Endodermal cell (in vitro differentiated cells): ENCODE measurements around the gene GRHL1. TPM values are rescaled to one million over a fixed set of nuclear protein-coding genes. Genes with fewer than 3 reads are reported as not detected.

Source experiments
- DNase-seq: peaks from one replicate; pipeline ENCODE4 v3.0.0-alpha.2; 2017
- H3K27ac ChIP-seq: 2 replicates; pipeline ENCODE4 v1.5.1; 2013; ENCODE audit warnings: mild to moderate bottlenecking, low read depth, low read length, moderate library complexity
- H3K27me3 ChIP-seq: 2 replicates; pipeline ENCODE4 v1.6.1; 2013; ENCODE audit warnings: mild to moderate bottlenecking, low read length, moderate library complexity; ENCODE audit not compliant: insufficient read depth, control insufficient read depth, poor library complexity, severe bottlenecking
- H3K36me3 ChIP-seq: 2 replicates; pipeline ENCODE4 v1.7.0; 2013; ENCODE audit warnings: mild to moderate bottlenecking, low read length, moderate library complexity; ENCODE audit not compliant: control insufficient read depth, insufficient read depth
- H3K4me1 ChIP-seq: one replicate; pipeline ENCODE4 v1.7.0; 2013; ENCODE audit warnings: low read length; ENCODE audit not compliant: control insufficient read depth, insufficient read depth
- H3K4me3 ChIP-seq: 2 replicates; pipeline ENCODE4 v1.5.1; 2013; ENCODE audit warnings: mild to moderate bottlenecking, low read length, moderate library complexity
- H3K9ac ChIP-seq: 2 replicates; pipeline ENCODE4 v1.6.1; 2013; ENCODE audit warnings: mild to moderate bottlenecking, low read length, moderate library complexity; ENCODE audit not compliant: poor library complexity, severe bottlenecking; ENCODE audit errors: extremely low read depth
- H3K9me3 ChIP-seq: 2 replicates; pipeline ENCODE4 v1.6.1; 2013; ENCODE audit warnings: mild to moderate bottlenecking, low read length, moderate library complexity; ENCODE audit not compliant: control insufficient read depth
- H3K27ac Mint-ChIP-seq: 2 replicates; pipeline ENCODE4 v1.8.0; 2020; ENCODE audit warnings: mixed read lengths
- H3K27me3 Mint-ChIP-seq: 2 replicates; pipeline ENCODE4 v1.8.0; 2021; ENCODE audit warnings: mild to moderate bottlenecking, mixed read lengths; ENCODE audit not compliant: insufficient read depth
- H3K36me3 Mint-ChIP-seq: 2 replicates; pipeline ENCODE4 v1.8.0; 2020; ENCODE audit warnings: low read depth, mixed read lengths
- H3K4me1 Mint-ChIP-seq: 2 replicates; pipeline ENCODE4 v1.8.0; 2020; ENCODE audit warnings: mixed read lengths
- H3K4me3 Mint-ChIP-seq: 2 replicates; pipeline ENCODE4 v1.8.0; 2020; ENCODE audit warnings: mild to moderate bottlenecking, moderate library complexity, mixed read lengths
- H3K9me3 Mint-ChIP-seq: 2 replicates; pipeline ENCODE4 v1.8.0; 2020; ENCODE audit warnings: mild to moderate bottlenecking, mixed read lengths
- WGBS, 2 experiments: methylation state at CpG; one replicate each; pipeline versions ENCODE4 v1.1.5 to v1.1.7; 2013; ENCODE audit warnings: missing lambda C conversion rate in 2 of 2, mixed read lengths in 1 of 2; ENCODE audit not compliant: insufficient coverage in 1 of 2, insufficient read length in 1 of 2; 5-methylcytosine and 5-hydroxymethylcytosine counted together
- total RNA-seq, 2 donors: library from RNA; stranded (reverse); fragmentation: NEBNext Ultra II Directional in 1 of 2; extraction: Animal tissue kit (Norgen Biotek cat#: 25700) in 1 of 2; gene quantifications; 2 replicates in 1 of 2; 3 replicates in 1 of 2; pipeline ENCODE4 v1.2.1, GENCODE V29; 2021
- TF ChIP-seq, protein P1 (sequence below): fragments of 200-600 bp; sonication (generic); conservative IDR thresholded peaks from 2 replicates; pipeline ENCODE4 v1.5.0; 2021; ENCODE audit warnings: antibody characterized with exemption, mild to moderate bottlenecking

GRHL1 gene
- total RNA-seq, 2 donors from 2014 or later: 2.7 to 2.9 TPM

DNA sequence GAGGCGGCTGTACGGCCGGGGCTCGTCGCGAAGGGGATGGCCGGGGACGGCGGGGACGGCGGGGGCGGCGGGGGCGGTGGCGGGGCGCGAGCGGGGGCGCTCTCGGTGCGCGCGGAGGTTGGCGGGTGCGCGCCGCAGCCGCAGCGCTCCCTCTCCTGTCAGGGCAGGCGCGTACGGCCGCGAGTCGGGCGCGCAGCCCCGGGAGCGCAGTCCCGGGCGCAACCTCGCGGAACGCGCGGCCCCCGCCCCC is 296 bp upstream of the GRHL1 start:
- peaks cover 57% of the 10 kb centered on the region for H3K27me3 ChIP-seq

GRCh38 chr2:9952286-9952737 is 819 bp downstream of the GRHL1 start:
- Histone ChIP-seq H3K36me3 (no peaks in the 10 kb centered on the region), H3K9ac (no peak overlapping the region), H3K9me3 (no peaks in the 10 kb centered on the region), H3K27ac (no peak overlapping the region), H3K27me3 (peaks cover 57% of the 10 kb centered on the region), H3K4me3 (peak overlapping the region; percentile 77), H3K4me1 (no peaks in the 10 kb centered on the region)
- Mint-ChIP-seq H3K36me3 (no peaks in the 10 kb centered on the region), H3K4me3 (peak overlapping the region; percentile 65), H3K27me3 (peaks cover 47% of the 10 kb centered on the region), H3K27ac (no peak overlapping the region), H3K4me1 (peaks cover 5% of the 10 kb centered on the region), H3K9me3 (no peaks in the 10 kb centered on the region)
- TF ChIP-seq, protein P1, sequence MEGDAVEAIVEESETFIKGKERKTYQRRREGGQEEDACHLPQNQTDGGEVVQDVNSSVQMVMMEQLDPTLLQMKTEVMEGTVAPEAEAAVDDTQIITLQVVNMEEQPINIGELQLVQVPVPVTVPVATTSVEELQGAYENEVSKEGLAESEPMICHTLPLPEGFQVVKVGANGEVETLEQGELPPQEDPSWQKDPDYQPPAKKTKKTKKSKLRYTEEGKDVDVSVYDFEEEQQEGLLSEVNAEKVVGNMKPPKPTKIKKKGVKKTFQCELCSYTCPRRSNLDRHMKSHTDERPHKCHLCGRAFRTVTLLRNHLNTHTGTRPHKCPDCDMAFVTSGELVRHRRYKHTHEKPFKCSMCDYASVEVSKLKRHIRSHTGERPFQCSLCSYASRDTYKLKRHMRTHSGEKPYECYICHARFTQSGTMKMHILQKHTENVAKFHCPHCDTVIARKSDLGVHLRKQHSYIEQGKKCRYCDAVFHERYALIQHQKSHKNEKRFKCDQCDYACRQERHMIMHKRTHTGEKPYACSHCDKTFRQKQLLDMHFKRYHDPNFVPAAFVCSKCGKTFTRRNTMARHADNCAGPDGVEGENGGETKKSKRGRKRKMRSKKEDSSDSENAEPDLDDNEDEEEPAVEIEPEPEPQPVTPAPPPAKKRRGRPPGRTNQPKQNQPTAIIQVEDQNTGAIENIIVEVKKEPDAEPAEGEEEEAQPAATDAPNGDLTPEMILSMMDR: no peak
- 21 to 35% methylated on average over 11 to 15 of the region's 15 CpGs for WGBS, 2 experiments
- peak; percentile 67 for DNase-seq

More for the DNA sequence above, 296 bp upstream of the GRHL1 start:
- Mint-ChIP-seq H3K27me3 (peaks cover 47% of the 10 kb centered on the region), H3K36me3 (no peaks in the 10 kb centered on the region), H3K4me3 (peak overlapping the region; percentile 65), H3K9me3 (no peaks in the 10 kb centered on the region), H3K27ac (no peak overlapping the region), H3K4me1 (peaks cover 5% of the 10 kb centered on the region)
- Histone ChIP-seq H3K9ac (no peak overlapping the region), H3K4me1 (no peaks in the 10 kb centered on the region), H3K36me3 (no peaks in the 10 kb centered on the region), H3K27ac (no peak overlapping the region), H3K4me3 (peak overlapping the region; percentile 73), H3K9me3 (no peaks in the 10 kb centered on the region)
- TF ChIP-seq, protein P1: no peak
- DNase-seq: no peak
- WGBS, 2 experiments: 0% methylated on average over 11 to 47 of the region's 47 CpGs

GRCh38 chr2:9952856-9953503 is 1.5 kb downstream of the GRHL1 start:
- Histone ChIP-seq H3K4me1 (no peaks in the 10 kb centered on the region), H3K27me3 (peaks cover 57% of the 10 kb centered on the region), H3K9ac (no peak overlapping the region), H3K9me3 (no peaks in the 10 kb centered on the region), H3K36me3 (no peaks in the 10 kb centered on the region), H3K4me3 (no peak overlapping the region), H3K27ac (no peak overlapping the region)
- WGBS, 2 experiments: 85 to 94% methylated on average over 7 to 8 of the region's 8 CpGs
- DNase-seq: no peak
- Mint-ChIP-seq H3K9me3 (no peaks in the 10 kb centered on the region), H3K4me3 (peak overlapping the region; percentile 65), H3K4me1 (peaks cover 5% of the 10 kb centered on the region), H3K27me3 (peaks cover 47% of the 10 kb centered on the region), H3K27ac (no peak overlapping the region), H3K36me3 (no peaks in the 10 kb centered on the region)
- TF ChIP-seq, protein P1: no peak
